ENCODE results near the gene FHIT.

DNA sequence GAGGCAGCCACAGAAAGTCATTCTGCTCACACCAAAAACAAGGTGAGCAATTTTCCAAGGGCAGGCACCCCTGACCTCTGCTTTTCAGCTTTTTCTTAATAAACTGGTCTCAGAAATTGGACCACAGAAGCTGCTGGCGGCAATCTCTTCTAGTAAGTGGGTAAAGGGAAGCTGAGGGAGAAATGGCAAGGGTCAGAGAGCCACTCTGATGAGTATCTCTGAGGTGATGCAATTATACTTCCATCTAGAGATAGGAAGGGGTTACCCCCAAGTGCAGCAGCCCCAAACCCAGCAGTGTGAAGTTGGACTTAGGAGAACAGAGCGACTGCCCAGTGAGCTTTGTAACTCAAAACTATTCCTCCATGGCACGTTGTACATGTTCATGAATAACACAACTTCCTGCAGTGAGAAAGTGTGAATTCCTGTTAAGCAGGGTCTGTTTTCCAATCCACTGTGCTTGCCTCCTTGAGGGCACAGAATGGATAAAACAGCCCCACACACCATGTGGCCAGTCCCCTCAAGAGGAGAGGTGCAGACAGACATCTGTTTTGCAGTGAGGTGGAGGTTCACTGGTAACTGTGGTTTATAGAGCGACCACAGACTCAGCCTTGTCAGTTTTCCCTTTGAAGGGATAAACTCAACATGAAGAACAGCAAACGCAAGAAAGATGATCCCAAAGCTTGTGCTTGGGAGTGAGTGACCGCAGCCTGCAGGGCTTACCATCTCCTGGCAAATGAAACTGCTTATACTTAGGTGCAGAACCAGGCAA, 1518.0 kb downstream of the FHIT start:
- TF ChIP-seq, protein P1, sequence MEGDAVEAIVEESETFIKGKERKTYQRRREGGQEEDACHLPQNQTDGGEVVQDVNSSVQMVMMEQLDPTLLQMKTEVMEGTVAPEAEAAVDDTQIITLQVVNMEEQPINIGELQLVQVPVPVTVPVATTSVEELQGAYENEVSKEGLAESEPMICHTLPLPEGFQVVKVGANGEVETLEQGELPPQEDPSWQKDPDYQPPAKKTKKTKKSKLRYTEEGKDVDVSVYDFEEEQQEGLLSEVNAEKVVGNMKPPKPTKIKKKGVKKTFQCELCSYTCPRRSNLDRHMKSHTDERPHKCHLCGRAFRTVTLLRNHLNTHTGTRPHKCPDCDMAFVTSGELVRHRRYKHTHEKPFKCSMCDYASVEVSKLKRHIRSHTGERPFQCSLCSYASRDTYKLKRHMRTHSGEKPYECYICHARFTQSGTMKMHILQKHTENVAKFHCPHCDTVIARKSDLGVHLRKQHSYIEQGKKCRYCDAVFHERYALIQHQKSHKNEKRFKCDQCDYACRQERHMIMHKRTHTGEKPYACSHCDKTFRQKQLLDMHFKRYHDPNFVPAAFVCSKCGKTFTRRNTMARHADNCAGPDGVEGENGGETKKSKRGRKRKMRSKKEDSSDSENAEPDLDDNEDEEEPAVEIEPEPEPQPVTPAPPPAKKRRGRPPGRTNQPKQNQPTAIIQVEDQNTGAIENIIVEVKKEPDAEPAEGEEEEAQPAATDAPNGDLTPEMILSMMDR (IDR thresholded peaks at IDR 0.05; ENCODE audit: insufficient read depth, low read length, poor library complexity, severe bottlenecking) = no peak
- no peak for TF ChIP-seq EZH2phosphoT487 (conservative IDR thresholded peaks at IDR 0.05; ENCODE audit: low read length)
